SK-N-SH (cell line): ENCODE results near the gene GALNS. TPM values are rescaled to one million over a fixed set of nuclear protein-coding genes. Genes with fewer than 3 reads are reported as not detected.

Experiments
- CTCF ChIA-PET: fragments of 300-600, 350-600 bp; formaldehyde crosslinking; extraction: SDS; loops from one replicate; lab custom pipeline; 2021; lab: Yijun Ruan, JAX
- POLR2A ChIA-PET: fragments of 350-600 bp; sonication (Branson Sonifier 250); formaldehyde crosslinking; extraction: SDS; loops from one replicate; lab custom pipeline; 2020; ENCODE audit warnings: antibody characterized with exemption, inconsistent platforms; lab: Yijun Ruan, JAX
- DNase-seq: peaks from one replicate; pipeline ENCODE4 v3.0.0; 2012
- H2AFZ ChIP-seq: fragments of 200-600 bp; sonication (generic); 2 replicates; pipeline ENCODE4 v1.8.1; 2016; ENCODE audit warnings: antibody characterized with exemption, mild to moderate bottlenecking, low read depth
- H3F3A ChIP-seq: fragments of 200-600 bp; sonication (generic); replicated peaks from 2 replicates; pipeline ENCODE3; 2016; ENCODE audit warnings: antibody characterized with exemption, mild to moderate bottlenecking; ENCODE audit not compliant: insufficient read depth
- H3K27ac ChIP-seq, 2 experiments: fragments of 200-500 bp in 1 of 2; fragments of 200-600 bp in 1 of 2; sonication (Bioruptor generic) in 1 of 2; sonication (generic), shearing (Covaris generic) in 1 of 2; 2 replicates each; pipeline versions ENCODE4 v1.5.1 to v1.6.1; 2014 to 2016; ENCODE audit warnings: low read depth in 2 of 2, inconsistent platforms in 1 of 2, low read length in 1 of 2, mild to moderate bottlenecking in 1 of 2, mixed read lengths in 1 of 2
- H3K27me3 ChIP-seq: fragments of 200-600 bp; sonication (generic), shearing (Covaris generic); 2 replicates; pipeline ENCODE4 v1.6.1; 2016; ENCODE audit warnings: mixed run types; ENCODE audit not compliant: insufficient read depth
- H3K36me3 ChIP-seq, 2 experiments: fragments of 200-500 bp in 1 of 2; fragments of 200-600 bp in 1 of 2; sonication (Bioruptor generic) in 1 of 2; sonication (generic) in 1 of 2; replicated peaks in 1 of 2; 2 replicates each; pipeline versions ENCODE3 to v1.5.1; 2014 to 2016; ENCODE audit warnings: low read length in 1 of 2, mild to moderate bottlenecking in 1 of 2; ENCODE audit not compliant: insufficient read depth in 2 of 2, control insufficient read depth in 1 of 2
- H3K4me1 ChIP-seq, 2 experiments: fragments of 200-500 bp in 1 of 2; fragments of 200-600 bp in 1 of 2; sonication (Bioruptor generic) in 1 of 2; sonication (generic), shearing (Covaris generic) in 1 of 2; 2 replicates each; pipeline versions ENCODE4 v1.5.1 to v1.6.1; 2014 to 2016; ENCODE audit warnings: low read depth in 1 of 2, low read length in 1 of 2, mixed run types in 1 of 2; ENCODE audit not compliant: insufficient read depth in 2 of 2, control insufficient read depth in 1 of 2
- H3K4me2 ChIP-seq: fragments of 200-600 bp; sonication (generic), shearing (Covaris generic); 2 replicates; pipeline ENCODE4 v1.6.1; 2017; ENCODE audit warnings: mixed run types
- H3K4me3 ChIP-seq, 2 experiments: fragments of 200-500 bp in 1 of 2; fragments of 200-600 bp in 1 of 2; sonication (Bioruptor generic) in 1 of 2; sonication (generic), shearing (Covaris generic) in 1 of 2; 2 replicates each; pipeline versions ENCODE4 v1.5.1 to v1.8.1; 2014 to 2016; ENCODE audit warnings: low read depth in 2 of 2, inconsistent platforms in 1 of 2, low read length in 1 of 2, mild to moderate bottlenecking in 1 of 2, mixed read lengths in 1 of 2, moderate library complexity in 1 of 2
- H3K79me2 ChIP-seq: fragments of 200-600 bp; sonication (generic); 2 replicates; pipeline ENCODE4 v1.8.1; 2017; ENCODE audit warnings: mild to moderate bottlenecking; ENCODE audit not compliant: insufficient read depth
- H3K9ac ChIP-seq: fragments of 200-600 bp; sonication (generic); 2 replicates; pipeline ENCODE4 v1.6.1; 2017; ENCODE audit warnings: mixed run types
- H3K9me2 ChIP-seq: fragments of 200-600 bp; sonication (generic); 2 replicates; pipeline ENCODE4 v1.6.1; 2017; ENCODE audit warnings: mixed run types
- H3K9me3 ChIP-seq: fragments of 200-600 bp; sonication (generic); 2 replicates; pipeline ENCODE4 v1.6.1; 2017; ENCODE audit warnings: mixed run types, mild to moderate bottlenecking, moderate library complexity
- H4K20me1 ChIP-seq: fragments of 200-600 bp; sonication (generic); 2 replicates; pipeline ENCODE4 v1.6.1; 2017; ENCODE audit warnings: mild to moderate bottlenecking, mixed run types; ENCODE audit not compliant: insufficient read depth
- EP300 ChIP-seq, 2 experiments: IDR thresholded peaks; 2 replicates each; pipeline versions ENCODE4 v1.4.0 to v1.6.1; 2012; ENCODE audit warnings: borderline replicate concordance in 1 of 2, low read depth in 1 of 2, low read length in 1 of 2
- GABPA ChIP-seq: IDR thresholded peaks from 2 replicates; pipeline ENCODE4 v1.4.0; 2012; ENCODE audit warnings: low read depth, mild to moderate bottlenecking
- IRF3 ChIP-seq: fragments of 150-350 bp; IDR thresholded peaks from 2 replicates; pipeline ENCODE4 v1.6.1; 2016; ENCODE audit warnings: mild to moderate bottlenecking, low read depth, low read length
- MEF2A ChIP-seq: IDR thresholded peaks from 2 replicates; pipeline ENCODE4 v1.4.0; 2012; ENCODE audit warnings: low read depth, borderline replicate concordance
- MXI1 ChIP-seq: IDR thresholded peaks from 2 replicates; pipeline ENCODE4 v1.6.1; 2012; ENCODE audit warnings: mild to moderate bottlenecking, low read depth, low read length, improper control_type of control experiment
- NFIC ChIP-seq: IDR thresholded peaks from 2 replicates; pipeline ENCODE4 v1.4.0; 2012; ENCODE audit warnings: borderline replicate concordance
- NRF1 ChIP-seq: IDR thresholded peaks from 2 replicates; pipeline ENCODE4 v1.6.1; 2012; ENCODE audit warnings: low read depth, mild to moderate bottlenecking, low read length
- POLR2AphosphoS5 ChIP-seq: IDR thresholded peaks from 2 replicates; pipeline ENCODE4 v1.6.1; 2012; ENCODE audit warnings: low read depth, low read length
- RCOR1 ChIP-seq: fragments of 150-350 bp; IDR thresholded peaks from 2 replicates; pipeline ENCODE4 v1.6.1; 2017; ENCODE audit warnings: antibody characterized with exemption, low read length
- REST ChIP-seq: IDR thresholded peaks from 2 replicates; pipeline ENCODE4 v1.6.1; 2012; ENCODE audit warnings: mild to moderate bottlenecking, low read depth, low read length, moderate library complexity
- SIN3A ChIP-seq: IDR thresholded peaks from 2 replicates; pipeline ENCODE4 v1.6.1; 2012; ENCODE audit warnings: low read depth, mild to moderate bottlenecking, low read length, moderate library complexity, borderline replicate concordance
- TAF1 ChIP-seq: IDR thresholded peaks from 2 replicates; pipeline ENCODE4 v1.6.1; 2012; ENCODE audit warnings: low read depth, mild to moderate bottlenecking, low read length, moderate library complexity, borderline replicate concordance
- USF2 ChIP-seq: fragments of 150-350 bp; IDR thresholded peaks from 2 replicates; pipeline ENCODE4 v1.6.1; 2017; ENCODE audit warnings: antibody characterized with exemption, low read length, low read depth, borderline replicate concordance
- ZBTB33 ChIP-seq: IDR thresholded peaks from 2 replicates; pipeline ENCODE4 v1.4.0; 2012; ENCODE audit warnings: low read depth, borderline replicate concordance
- WGBS: methylation state at CpG from one replicate; pipeline ENCODE4 v1.1.6; 2017; ENCODE audit warnings: low lambda C conversion rate; 5-methylcytosine and 5-hydroxymethylcytosine counted together
- polyA plus RNA-seq, 3 experiments: library from polyadenylated mRNA; depleted of rRNA; stranded (reverse); fragments of >200 nt; gene quantifications; 2 replicates each; pipeline ENCODE4 v1.2.3, GENCODE V29; 2012

The GALNS gene
- polyA plus RNA-seq, 1 of the 3 experiments (the other 2 are of a cell fraction), result 16.5 TPM

- TF ChIP-seq EP300 (IDR thresholded peaks at IDR 0.05; ENCODE audit: borderline replicate concordance in 1 of 2, low read depth in 1 of 2, low read length in 1 of 2) (no peak), GABPA (no peak), USF2 (no peak), ZBTB33 (no peak), NFIC (no peak), SIN3A (no peak), RCOR1 (no peak), TAF1 (no peak)
Measured at GRCh38 chr16:88848557-88848956, 8.2 kb downstream of the GALNS start (continued).

GRCh38 chr16:88847654-88848053 lies 9.1 kb downstream of the GALNS start:
- TF ChIP-seq MEF2A (no peak), IRF3 (no peak)
- TF ChIP-seq, all 33 proteins: peak for 0
- Histone ChIP-seq H3K4me3 (no peak overlapping the region), H3K9ac (no peak overlapping the region), H2AFZ (no peak overlapping the region), H3K27ac (no peak overlapping the region), H3K4me1 (no peaks in the 10 kb centered on the region), H4K20me1 (0 out of 2 replicates have a peak, but pooled peaks cover 3% of the 10 kb centered on the region), H3K9me2 (no peaks in the 10 kb centered on the region), H3K36me3 (peaks cover 0 to 10% of the 10 kb centered on the region in 2 experiments), H3K9me3 (no peaks in the 10 kb centered on the region), H3F3A (no peaks in the 10 kb centered on the region), H3K4me2 (no peak overlapping the region), H3K79me2 (no peaks in the 10 kb centered on the region), H3K27me3 (no peaks in the 10 kb centered on the region)
- 86% methylated on average over 15 of the region's 18 CpGs for WGBS
- POLR2A ChIA-PET, result no interaction called here
- CTCF ChIA-PET, result interaction anchor here (0.7 to 2.6 kb wide), 2 partner anchors 10 to 206 kb away, joined by 3 to 14 read pairs; partner anchors contain the start of genes GALNS and TRAPPC2L
- DNase-seq, result no peak

- H3K4me1 ChIP-seq, result no peaks in the 10 kb centered on the region
- H3K79me2 ChIP-seq, result no peaks in the 10 kb centered on the region
- no peak overlapping the region for H2AFZ ChIP-seq
- POLR2A ChIA-PET, result no interaction called here
- H3K27me3 ChIP-seq, result no peaks in the 10 kb centered on the region
- H4K20me1 ChIP-seq, result 0 out of 2 replicates have a peak, but pooled peaks cover 3% of the 10 kb centered on the region
- no peak for DNase-seq
- CTCF ChIA-PET, result interaction anchor here (0.6 to 2.6 kb wide), 2 partner anchors 11 to 30 kb away, joined by 4 to 14 read pairs; partner anchors contain the start of genes GALNS and TRAPPC2L
- no peak overlapping the region for H3K9ac ChIP-seq
- no peaks in the 10 kb centered on the region for H3K9me2 ChIP-seq
- no peak overlapping the region for H3K4me3 ChIP-seq
- H3K9me3 ChIP-seq, result no peaks in the 10 kb centered on the region
- H3K27ac ChIP-seq, result no peak overlapping the region
- 94% methylated on average over 9 of the region's 9 CpGs for WGBS
- H3K4me2 ChIP-seq, result no peak overlapping the region
- H3F3A ChIP-seq, result no peaks in the 10 kb centered on the region
- peaks cover 0 to 10% of the 10 kb centered on the region in 2 experiments for H3K36me3 ChIP-seq
- TF ChIP-seq NFIC, result no peak
- no peak for TF ChIP-seq POLR2AphosphoS5
- no peak for TF ChIP-seq NRF1
- no peak for TF ChIP-seq MXI1
- no peak for TF ChIP-seq IRF3
- no peak for TF ChIP-seq RCOR1
- no peak for TF ChIP-seq REST
- TF ChIP-seq TAF1, result no peak
- TF ChIP-seq MEF2A, result no peak
Measured at GRCh38 chr16:88846088-88846487, 10.7 kb downstream of the GALNS start.
